ENCODE data around the gene NCKAP1. TPM values are rescaled to one million over a fixed set of nuclear protein-coding genes. Genes with fewer than 3 reads are reported as not detected.

The NCKAP1 gene
- total RNA-seq, 6 donors from 2014 or later: 34.2 to 129 (median 83.9) TPM

DNA sequence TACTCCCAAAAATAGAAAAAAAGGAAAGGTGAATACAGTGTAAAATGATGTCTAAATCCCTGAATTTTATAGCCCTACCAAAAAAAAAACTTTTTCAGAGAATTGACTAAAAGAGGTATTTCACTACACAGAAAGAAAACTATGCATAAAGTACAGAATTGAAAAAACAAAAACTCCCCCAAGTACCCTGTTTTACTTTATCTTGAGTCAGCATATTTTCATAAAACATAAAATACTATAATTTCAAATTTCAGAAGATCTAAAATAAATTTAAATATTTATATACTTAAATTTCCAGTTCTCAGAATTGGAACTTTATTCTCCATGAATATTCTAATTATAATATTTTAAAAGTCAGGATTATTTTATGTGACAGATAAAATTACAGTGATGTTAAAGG is 10.1 kb downstream of the NCKAP1 start:
- H3K36me3 ChIP-seq: peaks cover 0 to 2% (median 0%) of the 10 kb centered on the region in 4 donors
- ATAC-seq (ENCODE audit: low FRiP score in 2 of 2): no peak
- no peaks in the 10 kb centered on the region for H3K9me3 ChIP-seq
- TF ChIP-seq POLR2AphosphoS5 (IDR thresholded peaks at IDR 0.05) (no peak), POLR2A (IDR thresholded peaks at IDR 0.05) (no peak), EP300 (IDR thresholded peaks at IDR 0.05) (no peak)
- TF ChIP-seq, protein P1, sequence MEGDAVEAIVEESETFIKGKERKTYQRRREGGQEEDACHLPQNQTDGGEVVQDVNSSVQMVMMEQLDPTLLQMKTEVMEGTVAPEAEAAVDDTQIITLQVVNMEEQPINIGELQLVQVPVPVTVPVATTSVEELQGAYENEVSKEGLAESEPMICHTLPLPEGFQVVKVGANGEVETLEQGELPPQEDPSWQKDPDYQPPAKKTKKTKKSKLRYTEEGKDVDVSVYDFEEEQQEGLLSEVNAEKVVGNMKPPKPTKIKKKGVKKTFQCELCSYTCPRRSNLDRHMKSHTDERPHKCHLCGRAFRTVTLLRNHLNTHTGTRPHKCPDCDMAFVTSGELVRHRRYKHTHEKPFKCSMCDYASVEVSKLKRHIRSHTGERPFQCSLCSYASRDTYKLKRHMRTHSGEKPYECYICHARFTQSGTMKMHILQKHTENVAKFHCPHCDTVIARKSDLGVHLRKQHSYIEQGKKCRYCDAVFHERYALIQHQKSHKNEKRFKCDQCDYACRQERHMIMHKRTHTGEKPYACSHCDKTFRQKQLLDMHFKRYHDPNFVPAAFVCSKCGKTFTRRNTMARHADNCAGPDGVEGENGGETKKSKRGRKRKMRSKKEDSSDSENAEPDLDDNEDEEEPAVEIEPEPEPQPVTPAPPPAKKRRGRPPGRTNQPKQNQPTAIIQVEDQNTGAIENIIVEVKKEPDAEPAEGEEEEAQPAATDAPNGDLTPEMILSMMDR (IDR thresholded peaks at IDR 0.05): no peak
- H3K27ac ChIP-seq: no peak overlapping the region
- H3K4me3 ChIP-seq: no peak overlapping the region
- no peak for DNase-seq
- H3K4me1 ChIP-seq: peaks cover 16 to 46% (median 27%) of the 10 kb centered on the region in 4 donors
- no peaks in the 10 kb centered on the region for H3K27me3 ChIP-seq

DNA sequence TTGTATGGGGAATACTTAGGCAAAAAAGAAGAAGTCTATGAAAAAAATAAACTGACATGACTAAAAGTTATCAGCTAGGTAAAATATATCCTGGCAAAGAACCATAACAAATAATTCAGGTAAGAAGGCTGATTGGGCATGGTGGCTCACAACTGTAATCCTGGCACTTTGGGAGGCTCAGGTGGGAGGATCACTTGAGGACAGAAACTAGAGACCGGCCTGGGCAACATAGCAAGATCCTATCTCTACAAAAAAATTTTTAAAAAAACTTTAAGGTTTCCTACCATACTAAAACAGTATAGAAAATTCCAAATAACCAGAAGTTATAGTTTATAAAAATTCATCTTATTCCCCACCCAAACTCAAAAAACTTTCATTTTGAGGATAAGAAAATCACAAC is 10.8 kb downstream of the NCKAP1 start:
- WGBS, 2 donors: 90 to 96% methylated on average over 1 of the region's 1 CpG
- H3K4me1 ChIP-seq: peaks cover 16 to 40% (median 24%) of the 10 kb centered on the region in 4 donors
- H3K27me3 ChIP-seq: no peaks in the 10 kb centered on the region

DNA sequence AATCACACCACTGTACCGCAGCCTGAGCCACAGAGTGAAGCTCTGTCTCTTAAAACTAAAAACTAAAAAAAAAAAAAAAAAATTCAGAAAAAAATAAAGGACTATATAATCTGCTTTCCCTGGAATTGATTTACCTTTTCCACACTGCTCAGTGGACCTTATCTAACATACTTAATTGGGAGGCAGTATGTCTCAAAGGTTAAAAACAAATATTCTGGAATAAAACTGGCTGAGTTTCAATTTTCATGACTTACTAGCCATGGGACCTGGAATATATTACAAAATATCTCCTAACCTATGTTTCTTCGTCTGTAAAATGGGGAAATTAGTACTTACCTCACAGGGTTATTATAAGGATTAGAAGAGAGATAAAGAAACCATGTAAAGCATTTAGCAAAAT is 11.8 kb downstream of the NCKAP1 start:
- H3K27ac ChIP-seq: no peak overlapping the region
- H3K36me3 ChIP-seq: peaks cover 0 to 18% (median 1%) of the 10 kb centered on the region in 4 donors
- DNase-seq: no peak
- ATAC-seq (ENCODE audit: low FRiP score in 2 of 2): no peak
- 75 to 76% methylated on average over 2 of the region's 2 CpGs for WGBS, 2 donors
- no peaks in the 10 kb centered on the region for H3K27me3 ChIP-seq
- TF ChIP-seq POLR2AphosphoS5 (IDR thresholded peaks at IDR 0.05) (no peak), EP300 (IDR thresholded peaks at IDR 0.05) (no peak), POLR2A (IDR thresholded peaks at IDR 0.05) (no peak)
- TF ChIP-seq, protein P1 (IDR thresholded peaks at IDR 0.05): no peak
- H3K4me3 ChIP-seq: no peak overlapping the region
- H3K9me3 ChIP-seq: no peaks in the 10 kb centered on the region
- peaks cover 12 to 35% (median 19%) of the 10 kb centered on the region in 4 donors for H3K4me1 ChIP-seq

More for the DNA sequence above, 10.8 kb downstream of the NCKAP1 start:
- ATAC-seq (ENCODE audit: low FRiP score in 2 of 2): no peak
- Histone ChIP-seq H3K36me3 (peaks cover 0 to 9% (median 1%) of the 10 kb centered on the region in 4 donors), H3K4me3 (no peak overlapping the region), H3K9me3 (no peaks in the 10 kb centered on the region), H3K27ac (no peak overlapping the region)
- TF ChIP-seq EP300 (IDR thresholded peaks at IDR 0.05) (no peak), POLR2AphosphoS5 (IDR thresholded peaks at IDR 0.05) (no peak), POLR2A (IDR thresholded peaks at IDR 0.05) (no peak)
- TF ChIP-seq, protein P1 (IDR thresholded peaks at IDR 0.05): no peak
- no peak for DNase-seq

DNA sequence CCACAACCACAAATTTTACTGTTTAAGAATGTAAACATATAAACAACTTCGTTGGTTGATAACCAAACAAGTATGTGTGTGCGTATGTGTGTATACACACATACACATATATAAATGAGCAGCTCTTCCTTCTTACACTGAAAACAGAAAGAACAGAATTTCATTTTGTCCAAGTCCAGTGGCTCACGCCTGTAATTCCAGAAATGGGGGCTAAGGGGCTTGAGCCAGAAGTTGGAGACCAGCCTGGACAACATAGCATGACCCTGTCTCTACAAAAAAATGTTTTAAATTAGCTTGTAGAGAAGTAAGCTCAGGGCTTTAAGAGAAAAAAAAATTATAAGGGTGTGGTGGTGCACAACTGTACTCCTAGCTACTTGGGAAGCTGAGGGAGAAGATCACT is 12.3 kb downstream of the NCKAP1 start:
- no peak for ATAC-seq (ENCODE audit: low FRiP score in 2 of 2)
- DNase-seq: no peak
- 81 to 92% methylated on average over 3 of the region's 3 CpGs for WGBS, 2 donors
- Histone ChIP-seq H3K36me3 (peaks cover 0 to 22% (median 1%) of the 10 kb centered on the region in 4 donors), H3K4me3 (no peak overlapping the region), H3K4me1 (peaks cover 9 to 34% (median 17%) of the 10 kb centered on the region in 4 donors), H3K9me3 (no peaks in the 10 kb centered on the region), H3K27me3 (no peaks in the 10 kb centered on the region), H3K27ac (no peak overlapping the region)
- TF ChIP-seq POLR2A (IDR thresholded peaks at IDR 0.05): no peak
- no peak for TF ChIP-seq EP300 (IDR thresholded peaks at IDR 0.05)
- TF ChIP-seq POLR2AphosphoS5 (IDR thresholded peaks at IDR 0.05): no peak
- TF ChIP-seq, protein P1 (IDR thresholded peaks at IDR 0.05): no peak
